GM19452 (cell line): Measurements from ENCODE around the gene PARD3B.
A peak's percentile ranks its signal among the peaks of the same experiment; 100 is the strongest.

Experiments used
- ATAC-seq: cut with Tn5 transposase; IDR thresholded peaks from one replicate; pipeline ENCODE4 v1.9.1; 2021; ENCODE audit not compliant: unreplicated experiment

The PARD3B gene

DNA sequence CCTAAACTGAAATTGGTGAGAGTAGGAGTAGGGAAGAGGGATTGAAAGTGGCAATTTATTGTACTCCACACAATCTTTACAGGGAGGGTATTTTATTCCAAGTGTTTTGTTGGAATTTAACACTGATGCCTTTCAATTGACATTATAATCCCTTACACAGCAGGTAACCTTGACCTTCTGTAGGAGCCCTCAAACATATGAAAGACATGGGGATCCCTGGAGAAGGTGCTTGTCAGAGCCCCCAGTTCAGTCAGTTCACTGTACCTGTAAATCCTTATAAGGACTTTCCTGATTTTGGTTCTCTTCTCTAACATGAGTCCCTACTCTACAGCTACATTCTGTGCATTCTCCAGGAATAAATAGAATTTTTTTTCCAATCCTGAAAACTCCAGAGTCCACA is 752.1 kb downstream of the PARD3B start:
- ATAC-seq: no peak

DNA sequence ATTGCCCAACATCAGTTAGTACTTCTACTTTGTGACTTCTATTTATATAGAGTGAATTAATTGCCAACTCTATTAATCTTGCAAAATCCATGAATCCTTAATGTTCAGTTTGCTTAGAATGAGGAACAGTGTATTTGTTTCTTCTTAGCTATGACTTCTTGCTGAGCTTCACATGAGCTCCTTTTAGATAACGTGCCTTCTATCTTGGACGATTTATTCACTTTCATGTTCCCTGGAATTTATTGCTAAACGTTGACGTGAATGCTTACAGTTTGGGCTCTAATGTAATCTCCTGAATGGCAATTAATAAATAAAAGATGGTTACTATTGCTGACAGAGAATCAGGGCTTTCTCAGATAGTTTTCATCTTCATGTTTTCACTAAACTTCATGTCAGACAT is 752.6 kb downstream of the PARD3B start:
- ATAC-seq: no peak

DNA sequence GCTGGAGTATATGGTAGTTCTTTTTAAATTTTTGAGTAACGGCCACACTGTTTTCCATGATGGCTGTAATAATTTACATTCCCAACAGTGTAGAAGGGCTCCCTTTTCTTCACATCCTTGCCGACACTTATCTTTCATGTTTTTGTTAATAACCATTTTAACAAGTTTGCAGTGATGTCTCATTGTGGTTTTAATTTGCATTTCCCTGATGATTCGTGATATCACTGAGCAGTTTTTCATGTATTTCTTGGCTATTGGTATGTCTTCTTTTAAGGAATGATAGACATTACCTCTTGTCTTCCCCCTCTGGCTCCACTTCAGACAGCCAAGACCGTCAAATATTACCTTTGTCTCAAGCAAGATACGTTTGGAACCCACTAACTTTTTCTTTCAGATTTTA is 765.9 kb downstream of the PARD3B start:
- no peak for ATAC-seq

- no peak for ATAC-seq
These were observed 776.0 kb downstream of the PARD3B start for GRCh38 chr2:205321231-205321630.

- ATAC-seq: no peak
These were observed 778.7 kb downstream of the PARD3B start for GRCh38 chr2:205323929-205324328.

GRCh38 chr2:205324355-205324754 is 779.1 kb downstream of the PARD3B start:
- ATAC-seq: peak; percentile 84

- ATAC-seq: no peak
These were observed 788.1 kb downstream of the PARD3B start for GRCh38 chr2:205333351-205333750.

DNA sequence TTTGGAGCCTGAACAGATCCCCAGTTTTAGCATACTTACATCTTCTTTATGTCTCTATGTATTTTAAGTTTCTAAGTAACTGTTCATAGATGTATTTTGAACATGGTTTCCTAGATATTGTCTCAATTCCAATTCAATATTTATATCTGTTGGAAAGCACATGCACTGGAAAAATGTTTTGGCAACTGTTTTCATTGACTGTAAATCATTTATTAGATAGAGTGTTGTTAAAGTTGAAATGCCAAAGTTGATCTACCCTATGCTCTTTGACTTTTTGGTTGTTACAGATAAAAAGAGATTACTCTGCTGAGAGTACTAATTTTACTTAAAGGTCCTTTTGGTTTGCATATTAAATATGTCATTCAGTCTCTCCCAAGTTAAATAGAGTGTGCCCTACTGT is 792.0 kb downstream of the PARD3B start:
- ATAC-seq: no peak

DNA sequence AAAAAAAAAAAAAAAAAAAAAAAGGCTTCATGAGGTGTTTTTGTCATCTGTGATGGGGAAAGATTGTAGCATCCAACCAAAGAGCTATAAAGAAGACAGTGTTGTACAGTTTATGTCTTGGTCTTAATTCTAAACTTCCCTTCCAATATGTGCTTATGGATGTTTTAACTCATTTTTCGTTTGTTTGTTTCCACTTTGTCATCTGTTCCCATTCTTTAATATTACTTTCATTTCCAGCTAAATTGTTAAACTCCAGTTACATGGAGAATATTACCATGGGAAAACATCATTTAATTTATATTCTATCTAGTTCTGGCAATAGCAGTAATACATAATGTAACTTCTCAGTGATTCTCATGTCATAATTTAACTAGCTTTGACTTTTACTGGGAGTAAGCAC is 792.9 kb downstream of the PARD3B start:
- no peak for ATAC-seq

GRCh38 chr2:205343103-205343502 is 797.8 kb downstream of the PARD3B start:
- ATAC-seq: no peak

DNA sequence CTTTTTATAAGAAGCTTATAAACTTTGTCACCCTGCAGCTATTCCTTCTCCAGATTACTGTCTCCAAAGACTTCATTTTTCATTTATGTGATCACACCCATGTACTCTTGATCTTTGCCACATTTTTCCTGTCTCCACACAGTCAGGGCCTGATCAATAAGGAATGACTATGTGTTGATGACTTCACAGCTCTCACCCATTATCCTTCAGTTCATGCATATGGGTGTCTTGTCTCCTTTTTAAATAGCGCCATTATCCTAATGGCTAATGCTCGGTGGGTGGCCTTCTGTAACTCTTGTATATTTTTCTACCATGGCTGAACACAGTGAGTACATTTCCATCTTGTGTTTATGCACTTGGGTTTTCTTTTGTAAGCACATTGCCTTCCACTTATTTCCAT is 801.4 kb downstream of the PARD3B start:
- no peak for ATAC-seq

DNA sequence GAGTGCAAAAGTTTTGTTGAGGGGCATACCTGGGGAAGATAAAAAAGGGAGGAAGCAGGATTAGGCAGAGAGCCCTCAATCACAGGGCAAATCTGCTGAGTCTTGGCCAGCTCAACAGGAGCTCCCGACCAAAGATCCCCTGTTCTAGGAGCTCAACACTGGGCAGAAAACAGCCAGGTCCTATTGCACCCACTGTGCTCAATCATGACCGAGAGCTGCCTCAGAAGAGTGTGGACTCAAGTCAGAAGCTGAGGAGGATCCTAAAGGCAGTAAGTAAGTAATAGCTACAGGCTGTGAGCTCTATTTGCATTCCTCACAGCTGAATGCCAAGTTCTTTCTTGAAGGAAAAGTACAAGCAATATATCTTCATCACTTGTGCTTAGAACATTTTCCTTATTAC is 802.6 kb downstream of the PARD3B start:
- no peak for ATAC-seq

DNA sequence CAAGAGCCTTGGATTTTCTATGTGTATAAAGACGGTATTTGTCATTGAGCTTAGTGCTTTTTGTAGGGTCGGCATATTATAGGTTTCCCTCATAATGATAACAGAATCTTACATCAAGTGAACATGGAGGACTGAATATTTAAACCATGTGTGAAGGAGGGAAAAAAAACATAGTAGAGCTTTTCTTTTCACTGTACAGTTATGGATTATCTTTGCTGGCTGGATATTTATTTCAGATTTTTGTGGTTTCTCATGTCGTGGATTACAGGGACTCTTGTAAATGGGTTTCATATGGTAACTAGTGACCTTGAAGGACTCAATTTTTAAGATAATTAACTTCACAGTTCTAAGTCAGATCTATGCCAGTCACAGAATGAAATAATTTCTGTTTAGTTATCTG is 806.8 kb downstream of the PARD3B start:
- no peak for ATAC-seq

- ATAC-seq: no peak
These were observed 807.3 kb downstream of the PARD3B start for GRCh38 chr2:205352593-205352992.

DNA sequence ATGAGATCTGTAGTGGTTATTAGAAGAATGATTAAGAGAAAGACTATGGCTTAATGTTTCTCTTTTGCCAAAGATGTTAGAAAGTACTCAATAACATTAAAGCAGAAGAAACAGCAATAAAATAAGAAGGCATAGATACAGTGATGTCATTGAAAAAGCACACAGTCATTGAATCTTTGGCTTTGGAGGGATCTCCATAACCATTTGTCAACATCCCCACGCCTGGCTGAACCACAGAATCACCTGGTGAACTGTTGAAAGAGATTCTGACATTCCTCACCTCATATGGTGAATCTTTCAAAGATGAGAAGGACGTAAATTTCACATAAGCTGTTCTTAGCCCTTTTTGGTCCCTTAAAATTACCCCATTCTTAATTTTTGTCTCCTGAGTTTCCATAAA is 812.5 kb downstream of the PARD3B start:
- ATAC-seq: no peak

DNA sequence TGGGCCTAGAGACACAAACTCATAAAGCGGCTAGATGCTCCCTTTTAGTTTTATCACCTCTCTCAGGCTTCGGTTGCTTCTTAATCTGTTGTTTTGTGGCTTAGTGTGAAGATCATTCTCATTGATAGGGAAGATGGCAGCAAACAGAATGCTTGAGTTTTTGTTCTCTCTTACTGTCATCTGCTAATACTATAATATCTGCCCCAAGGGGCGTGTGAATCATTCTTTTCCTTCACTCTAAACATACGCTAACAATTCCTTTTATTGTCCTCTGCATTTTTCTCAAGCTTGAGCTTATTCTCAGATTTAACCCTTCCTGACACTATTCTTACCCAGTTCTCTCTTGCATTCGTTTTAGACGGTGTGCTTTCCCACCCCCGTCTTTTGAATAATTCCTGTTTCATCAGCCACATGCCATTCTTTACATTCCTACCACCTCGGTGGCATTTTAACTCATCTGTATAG is 813.1 kb downstream of the PARD3B start:
- no peak for ATAC-seq

GRCh38 chr2:205361272-205361671 is 816.0 kb downstream of the PARD3B start:
- no peak for ATAC-seq

DNA sequence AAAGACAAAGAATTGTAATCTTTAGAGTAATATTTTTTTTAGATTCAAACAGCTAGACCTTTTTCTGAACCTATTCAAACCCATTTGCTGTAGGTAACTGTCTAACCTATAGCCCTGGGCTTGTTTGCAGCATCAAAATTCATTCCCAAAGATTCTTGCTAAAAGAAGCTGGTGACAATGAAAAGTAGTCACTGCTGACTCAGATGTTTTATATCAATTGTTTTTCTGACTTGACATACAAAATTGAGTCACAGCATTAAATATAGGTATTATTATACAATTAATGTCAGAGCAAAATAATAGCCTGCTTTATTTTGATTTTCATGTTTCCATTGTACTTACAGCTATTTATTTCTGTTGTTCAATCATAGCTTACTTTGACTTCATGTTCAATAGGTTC is 816.7 kb downstream of the PARD3B start:
- ATAC-seq: no peak

DNA sequence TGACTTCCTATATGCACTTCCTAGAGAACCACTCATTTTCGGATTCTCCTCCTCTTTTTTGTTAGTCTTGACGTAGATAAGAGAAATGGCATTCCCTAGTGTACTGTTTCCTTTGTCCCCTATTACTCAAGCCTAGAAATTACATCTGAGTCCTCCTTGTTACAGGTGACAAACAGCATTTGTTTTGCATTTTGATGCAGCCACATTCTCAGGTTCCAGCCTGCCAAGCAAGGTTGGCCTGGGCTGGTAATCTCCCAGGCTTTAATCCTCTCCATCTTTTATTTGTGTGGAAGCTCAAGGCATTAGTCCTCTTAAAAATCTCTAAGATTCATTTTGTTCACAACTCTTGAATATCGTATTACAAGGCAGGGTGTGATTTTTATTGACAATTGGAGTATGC is 819.0 kb downstream of the PARD3B start:
- no peak for ATAC-seq

GRCh38 chr2:205366336-205367060 is 821.2 kb downstream of the PARD3B start:
- no peak for ATAC-seq

DNA sequence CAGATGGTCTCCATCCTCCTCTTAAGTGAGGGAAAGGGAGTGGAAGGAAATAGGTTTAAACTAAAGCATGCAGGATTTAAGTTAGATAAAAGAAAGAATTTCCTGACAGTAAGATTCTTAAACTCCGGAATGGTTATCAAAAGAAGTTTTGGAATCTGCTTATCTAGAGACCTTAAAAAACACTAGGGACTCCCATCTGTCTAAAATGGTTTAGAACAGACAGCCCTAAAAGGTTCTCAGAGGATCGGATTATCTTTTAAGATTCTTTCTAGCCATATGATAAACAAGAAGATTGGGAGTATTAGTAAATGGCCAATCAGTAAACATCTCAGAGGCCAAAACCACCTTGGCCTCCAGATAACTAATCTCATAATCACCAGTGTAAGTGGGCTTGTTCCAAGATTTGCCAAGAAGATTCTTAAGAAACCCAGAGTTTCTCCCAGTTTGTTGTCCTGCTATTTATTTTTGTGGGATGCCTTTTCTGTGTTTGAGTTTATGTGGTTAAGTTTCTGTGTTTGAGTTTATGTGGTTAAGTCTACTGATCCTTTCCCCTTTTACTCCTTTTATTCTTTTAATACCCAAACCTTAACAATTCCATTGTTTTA is 822.2 kb downstream of the PARD3B start:
- ATAC-seq: no peak

- ATAC-seq: no peak
These were observed 824.5 kb downstream of the PARD3B start for GRCh38 chr2:205369813-205370212.

DNA sequence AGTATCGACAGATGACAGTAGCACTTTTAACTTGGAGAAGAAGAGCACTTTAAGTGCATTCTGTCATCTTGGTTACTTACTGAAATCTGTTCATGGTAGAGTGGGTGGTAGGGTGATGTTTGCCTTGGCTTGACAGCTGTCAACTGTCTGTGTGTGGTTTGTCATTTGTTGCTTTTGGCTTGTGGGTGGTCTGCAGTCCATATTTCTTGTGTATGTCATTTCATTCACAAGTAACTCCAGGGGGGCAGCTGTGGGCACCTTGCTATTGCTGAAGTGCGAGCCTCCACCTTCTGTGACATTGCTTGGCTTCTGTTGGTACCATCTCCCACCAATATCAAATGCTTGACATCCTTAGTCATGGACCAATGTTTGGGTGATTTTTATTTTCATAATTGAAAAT is 825.5 kb downstream of the PARD3B start:
- no peak for ATAC-seq
